ENCODE measurements around the gene COX10.
"Not testable (repeated sequence)": the region's sequence is repeated elsewhere in the genome, so short reads cannot be mapped to it uniquely, and the experiment has no call there.

Gene COX10

GRCh38 chr17:14201988-14202380 lies 132.7 kb downstream of the COX10 start:
- in situ Hi-C loops (cut with MboI; ENCODE audit: low sequenced_read_pairs) = no loop called here

- in situ Hi-C loops (cut with MboI; ENCODE audit: low sequenced_read_pairs) = no loop called here
These were observed 133.3 kb downstream of the COX10 start for GRCh38 chr17:14202388-14203166.

- in situ Hi-C loops (cut with MboI; ENCODE audit: low sequenced_read_pairs) = no loop called here
These were observed 134.1 kb downstream of the COX10 start for GRCh38 chr17:14203388-14203787.

- in situ Hi-C loops (cut with MboI; ENCODE audit: low sequenced_read_pairs) = no loop called here
These were observed 134.8 kb downstream of the COX10 start for GRCh38 chr17:14204084-14204483.

GRCh38 chr17:14204546-14204945 lies 135.2 kb downstream of the COX10 start:
- in situ Hi-C loops (cut with MboI; ENCODE audit: low sequenced_read_pairs) = no loop called here

GRCh38 chr17:14205380-14205779 lies 136.1 kb downstream of the COX10 start:
- in situ Hi-C loops (cut with MboI; ENCODE audit: low sequenced_read_pairs) = no loop called here

GRCh38 chr17:14205992-14206461 lies 136.7 kb downstream of the COX10 start:
- in situ Hi-C loops (cut with MboI; ENCODE audit: low sequenced_read_pairs) = no loop called here

GRCh38 chr17:14206891-14207290 lies 137.6 kb downstream of the COX10 start:
- in situ Hi-C loops (cut with MboI; ENCODE audit: low sequenced_read_pairs) = no loop called here

GRCh38 chr17:14207791-14208190 lies 138.5 kb downstream of the COX10 start:
- in situ Hi-C loops (cut with MboI; ENCODE audit: low sequenced_read_pairs) = no loop called here

GRCh38 chr17:14209215-14209614 lies 139.9 kb downstream of the COX10 start:
- in situ Hi-C loops (cut with MboI; ENCODE audit: low sequenced_read_pairs) = no loop called here

- in situ Hi-C loops (cut with MboI; ENCODE audit: low sequenced_read_pairs) = no loop called here
These were observed 141.9 kb downstream of the COX10 start for GRCh38 chr17:14211246-14211645.

- in situ Hi-C loops (cut with MboI; ENCODE audit: low sequenced_read_pairs) = no loop called here
These were observed 142.5 kb downstream of the COX10 start for GRCh38 chr17:14211801-14212200.

GRCh38 chr17:14212401-14212800 lies 143.1 kb downstream of the COX10 start:
- in situ Hi-C loops (cut with MboI; ENCODE audit: low sequenced_read_pairs) = no loop called here

GRCh38 chr17:14214271-14214670 lies 145.0 kb downstream of the COX10 start:
- in situ Hi-C loops (cut with MboI; ENCODE audit: low sequenced_read_pairs) = no loop called here

GRCh38 chr17:14222611-14223010 lies 153.3 kb downstream of the COX10 start:
- in situ Hi-C loops (cut with MboI; ENCODE audit: low sequenced_read_pairs) = no loop called here

- in situ Hi-C loops (cut with MboI; ENCODE audit: low sequenced_read_pairs) = no loop called here
These were observed 156.1 kb downstream of the COX10 start for GRCh38 chr17:14225254-14225980.

GRCh38 chr17:14227052-14227451 lies 157.7 kb downstream of the COX10 start:
- in situ Hi-C loops (cut with MboI; ENCODE audit: low sequenced_read_pairs) = no loop called here

GRCh38 chr17:14228903-14229302 lies 159.6 kb downstream of the COX10 start:
- in situ Hi-C loops (cut with MboI; ENCODE audit: low sequenced_read_pairs) = no loop called here

- in situ Hi-C loops (cut with MboI; ENCODE audit: low sequenced_read_pairs) = not testable (repeated sequence)
These were observed 161.9 kb downstream of the COX10 start for GRCh38 chr17:14231187-14231586.

- in situ Hi-C loops (cut with MboI; ENCODE audit: low sequenced_read_pairs) = not testable (repeated sequence)
These were observed 165.7 kb downstream of the COX10 start for GRCh38 chr17:14235047-14235446.

GRCh38 chr17:14236032-14236431 lies 166.7 kb downstream of the COX10 start:
- in situ Hi-C loops (cut with MboI; ENCODE audit: low sequenced_read_pairs) = not testable (repeated sequence)

GRCh38 chr17:14236762-14237161 lies 167.5 kb downstream of the COX10 start, which contains the start of gene CDRT15:
Gene CDRT15, minus strand, starts transcription at chr17:14236862. Its CDS starts 29 bp downstream, at chr17:14236833.
- in situ Hi-C loops (cut with MboI; ENCODE audit: low sequenced_read_pairs) = not testable (repeated sequence)

All from HL-60/S4 (cell line).